ENCODE measurements around the gene POLR2B.

Gene POLR2B

GRCh38 chr4:57070461-57070860 lies 91.8 kb downstream of the POLR2B start:
- H3K4me1 ChIP-seq (ENCODE audit: low read length) = no peaks in the 10 kb centered on the region
- H4K20me1 ChIP-seq (ENCODE audit: insufficient read depth, low read length) = no peaks in the 10 kb centered on the region
- no peaks in the 10 kb centered on the region for H3F3A ChIP-seq (ENCODE audit: insufficient read depth, low read length)

GRCh38 chr4:57071326-57071725 lies 92.6 kb downstream of the POLR2B start:
- Histone ChIP-seq H3K36me3 (replicated peaks; ENCODE audit: insufficient read depth, low read length) (no peaks in the 10 kb centered on the region), H3K4me1 (ENCODE audit: low read length) (no peaks in the 10 kb centered on the region), H3K27ac (ENCODE audit: low read length) (no peak overlapping the region), H3K4me3 (ENCODE audit: low read length) (no peak overlapping the region), H3F3A (ENCODE audit: insufficient read depth, low read length) (no peaks in the 10 kb centered on the region), H3K9me3 (replicated peaks; ENCODE audit: insufficient read depth, low read length) (no peaks in the 10 kb centered on the region), H3K79me2 (ENCODE audit: low read length) (no peaks in the 10 kb centered on the region), H3K9me2 (replicated peaks; ENCODE audit: insufficient read depth, low read length) (no peaks in the 10 kb centered on the region), H2AFZ (ENCODE audit: low read length) (no peak overlapping the region), H4K20me1 (ENCODE audit: insufficient read depth, low read length) (no peaks in the 10 kb centered on the region), H3K9ac (ENCODE audit: low read length) (no peak overlapping the region), H3K4me2 (ENCODE audit: low read depth, low read length) (no peak overlapping the region), H3K27me3 (replicated peaks; ENCODE audit: insufficient read depth, low read length) (no peaks in the 10 kb centered on the region)
- DNase-seq = no peak
- TF ChIP-seq CTCF (IDR thresholded peaks at IDR 0.05; ENCODE audit: low read length) (no peak), EZH2 (optimal IDR thresholded peaks at IDR 0.05; ENCODE audit: low read depth, low read length) (no peak), EZH2phosphoT487 (IDR thresholded peaks at IDR 0.05; ENCODE audit: low read length) (no peak)

More at GRCh38 chr4:57070461-57070860, 91.8 kb downstream of the POLR2B start:
- Histone ChIP-seq H3K27me3 (replicated peaks; ENCODE audit: insufficient read depth, low read length) (no peaks in the 10 kb centered on the region), H3K9me2 (replicated peaks; ENCODE audit: insufficient read depth, low read length) (no peaks in the 10 kb centered on the region), H3K4me2 (ENCODE audit: low read depth, low read length) (no peak overlapping the region), H3K79me2 (ENCODE audit: low read length) (no peaks in the 10 kb centered on the region), H3K36me3 (replicated peaks; ENCODE audit: insufficient read depth, low read length) (no peaks in the 10 kb centered on the region), H3K27ac (ENCODE audit: low read length) (no peak overlapping the region), H3K9ac (ENCODE audit: low read length) (no peak overlapping the region), H3K4me3 (ENCODE audit: low read length) (no peak overlapping the region), H3K9me3 (replicated peaks; ENCODE audit: insufficient read depth, low read length) (no peaks in the 10 kb centered on the region), H2AFZ (ENCODE audit: low read length) (no peak overlapping the region)
- no peak for TF ChIP-seq EZH2phosphoT487 (IDR thresholded peaks at IDR 0.05; ENCODE audit: low read length)
- TF ChIP-seq EZH2 (optimal IDR thresholded peaks at IDR 0.05; ENCODE audit: low read depth, low read length) = no peak
- no peak for TF ChIP-seq CTCF (IDR thresholded peaks at IDR 0.05; ENCODE audit: low read length)
- no peak for DNase-seq

GRCh38 chr4:57073559-57073958 lies 94.9 kb downstream of the POLR2B start:
- Histone ChIP-seq H3F3A (ENCODE audit: insufficient read depth, low read length) (no peaks in the 10 kb centered on the region), H2AFZ (ENCODE audit: low read length) (no peak overlapping the region), H3K27me3 (replicated peaks; ENCODE audit: insufficient read depth, low read length) (no peaks in the 10 kb centered on the region), H3K4me2 (ENCODE audit: low read depth, low read length) (no peak overlapping the region), H3K36me3 (replicated peaks; ENCODE audit: insufficient read depth, low read length) (no peaks in the 10 kb centered on the region), H3K4me3 (ENCODE audit: low read length) (no peak overlapping the region), H3K9ac (ENCODE audit: low read length) (no peak overlapping the region), H3K4me1 (ENCODE audit: low read length) (no peaks in the 10 kb centered on the region), H3K79me2 (ENCODE audit: low read length) (no peaks in the 10 kb centered on the region), H3K9me2 (replicated peaks; ENCODE audit: insufficient read depth, low read length) (no peaks in the 10 kb centered on the region), H4K20me1 (ENCODE audit: insufficient read depth, low read length) (no peaks in the 10 kb centered on the region), H3K27ac (ENCODE audit: low read length) (no peak overlapping the region), H3K9me3 (replicated peaks; ENCODE audit: insufficient read depth, low read length) (no peaks in the 10 kb centered on the region)
- no peak for TF ChIP-seq EZH2phosphoT487 (IDR thresholded peaks at IDR 0.05; ENCODE audit: low read length)
- TF ChIP-seq EZH2 (optimal IDR thresholded peaks at IDR 0.05; ENCODE audit: low read depth, low read length) = no peak
- TF ChIP-seq CTCF (IDR thresholded peaks at IDR 0.05; ENCODE audit: low read length) = no peak
- no peak for DNase-seq
